DMS 273 treated with DMSO at 0.1 percent for 48 hours (cell line): ENCODE results near the gene SND1.

Experiments
- DNase-seq: peaks from one replicate; lab custom pipeline; 2025; lab: John Stamatoyannopoulos, UW

Gene SND1

DNA sequence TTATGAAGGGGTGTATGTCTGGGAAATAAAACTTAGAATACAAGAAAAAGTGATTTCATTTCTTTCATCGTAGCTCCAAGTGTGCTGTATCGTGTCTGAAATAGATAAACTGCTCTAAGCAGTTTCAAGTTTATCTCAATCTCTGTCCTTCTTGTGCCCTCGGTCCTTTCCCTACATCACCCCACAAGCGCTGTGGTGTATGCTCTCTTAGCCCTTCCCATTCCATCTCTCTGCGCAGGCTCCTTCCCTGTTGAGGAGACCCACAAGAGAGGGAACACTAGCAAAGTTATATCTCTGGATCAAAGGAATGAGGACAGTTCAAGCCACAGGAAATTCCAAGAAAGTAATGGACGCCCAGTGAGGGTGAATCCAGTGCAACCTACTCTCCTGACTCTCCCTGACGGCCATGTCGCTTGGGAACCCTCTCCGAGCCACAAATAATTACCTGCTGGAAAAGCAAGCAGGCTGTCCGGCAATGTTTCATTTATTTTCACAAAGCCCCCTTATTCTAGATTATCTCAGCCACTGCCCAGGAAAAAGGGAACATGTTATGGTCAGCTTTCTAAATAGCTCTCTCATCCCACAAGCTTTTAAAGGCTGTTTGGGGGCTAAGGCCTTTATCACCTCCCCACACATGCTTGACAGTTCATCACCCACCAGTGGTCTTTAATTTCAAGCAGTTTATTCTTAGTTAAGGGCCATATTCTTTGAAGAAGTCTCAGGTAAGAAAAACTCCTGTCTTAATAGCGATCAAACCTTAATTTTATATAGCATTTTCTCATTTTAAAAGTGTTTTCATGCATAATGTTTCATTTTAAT is 344.5 kb downstream of the SND1 start:
- no peak for DNase-seq

- no peak for DNase-seq
Measured at GRCh38 chr7:127997226-127997922, 345.4 kb downstream of the SND1 start.

DNA sequence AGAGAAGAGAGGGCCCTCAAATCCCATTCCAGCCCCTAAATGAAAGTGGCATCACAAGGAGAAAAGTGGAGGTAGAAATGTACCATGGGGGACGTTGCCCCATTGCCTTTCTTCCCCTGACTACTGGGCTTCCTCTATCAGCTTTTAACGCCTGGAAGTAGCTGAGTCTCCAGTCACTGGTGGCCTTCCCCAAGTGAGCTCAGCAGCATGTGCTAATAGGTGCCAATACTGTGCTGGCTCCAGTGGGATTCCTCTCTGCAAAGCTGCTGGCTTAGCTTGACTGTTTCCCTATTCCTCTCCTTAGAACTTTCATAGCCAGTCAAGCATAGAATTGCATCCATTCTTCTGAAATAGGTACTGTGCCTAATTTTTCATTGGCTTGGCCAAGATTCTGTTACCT is 346.7 kb downstream of the SND1 start:
- no peak for DNase-seq

DNA sequence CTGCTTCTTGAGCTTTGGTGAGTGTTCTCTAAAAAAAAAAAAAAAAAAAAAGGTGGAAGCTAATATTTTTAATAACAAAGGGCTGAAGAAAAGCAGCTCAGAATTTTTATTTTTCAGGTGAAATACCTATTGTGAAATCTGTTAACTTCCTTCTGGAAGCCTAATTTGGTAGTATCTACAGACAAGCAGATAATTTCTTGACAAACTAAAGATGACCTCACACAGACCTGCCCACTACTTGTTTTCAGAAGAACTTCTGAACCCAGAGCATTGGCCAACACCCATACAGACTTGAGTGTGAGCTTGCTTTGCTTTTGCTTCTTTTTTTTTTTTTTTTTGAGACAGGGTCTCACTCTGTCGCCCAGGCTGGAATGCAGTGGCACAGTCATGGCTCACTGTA is 348.1 kb downstream of the SND1 start:
- DNase-seq, result no peak

GRCh38 chr7:128000854-128001265 is 348.9 kb downstream of the SND1 start:
- no peak for DNase-seq

DNA sequence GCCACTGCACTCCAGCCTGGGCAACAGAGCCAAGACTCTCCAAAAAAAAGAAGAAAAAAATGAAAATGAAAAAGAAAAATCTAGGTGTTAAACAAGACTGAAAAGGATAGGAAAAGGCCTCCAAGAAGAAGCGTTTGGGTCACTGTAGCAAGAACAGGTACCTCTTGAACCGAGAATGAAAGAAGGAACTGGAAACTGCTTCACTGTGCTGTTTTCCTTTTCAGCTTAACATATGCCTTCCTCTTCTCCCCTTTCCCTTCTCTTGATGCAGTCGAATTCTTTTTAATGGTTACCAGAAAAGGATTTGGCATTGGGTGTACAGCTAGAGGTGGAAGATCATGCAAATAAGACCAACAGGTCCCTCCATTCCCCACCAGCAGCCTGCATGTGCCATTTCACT is 351.2 kb downstream of the SND1 start:
- DNase-seq, result no peak

- no peak for DNase-seq
Measured at GRCh38 chr7:128003787-128004186, 351.8 kb downstream of the SND1 start.

DNA sequence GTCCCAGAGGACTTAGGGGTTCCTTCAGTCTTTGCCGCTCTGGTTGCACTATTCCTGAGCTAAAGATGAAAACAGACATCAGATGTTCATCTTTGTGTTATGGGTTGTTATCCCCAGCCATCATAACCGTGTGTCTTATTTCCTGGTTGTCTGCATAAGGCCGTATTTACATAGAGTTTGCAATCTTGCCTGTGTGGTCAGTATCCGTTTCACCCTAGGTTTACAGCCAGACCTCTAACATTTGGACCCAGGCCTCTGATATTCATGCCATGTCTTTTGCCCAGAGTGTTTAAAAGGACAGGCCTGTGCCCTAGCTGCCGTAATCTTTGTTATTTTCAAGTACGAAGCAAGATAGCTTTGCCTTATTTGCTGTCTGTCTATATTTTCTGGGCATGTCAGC is 352.6 kb downstream of the SND1 start:
- no peak for DNase-seq

- no peak for DNase-seq
Measured at GRCh38 chr7:128005117-128005516, 353.1 kb downstream of the SND1 start.

- no peak for DNase-seq
Measured at GRCh38 chr7:128005759-128006159, 353.8 kb downstream of the SND1 start.

GRCh38 chr7:128006550-128007302 is 354.7 kb downstream of the SND1 start:
- no peak for DNase-seq

DNA sequence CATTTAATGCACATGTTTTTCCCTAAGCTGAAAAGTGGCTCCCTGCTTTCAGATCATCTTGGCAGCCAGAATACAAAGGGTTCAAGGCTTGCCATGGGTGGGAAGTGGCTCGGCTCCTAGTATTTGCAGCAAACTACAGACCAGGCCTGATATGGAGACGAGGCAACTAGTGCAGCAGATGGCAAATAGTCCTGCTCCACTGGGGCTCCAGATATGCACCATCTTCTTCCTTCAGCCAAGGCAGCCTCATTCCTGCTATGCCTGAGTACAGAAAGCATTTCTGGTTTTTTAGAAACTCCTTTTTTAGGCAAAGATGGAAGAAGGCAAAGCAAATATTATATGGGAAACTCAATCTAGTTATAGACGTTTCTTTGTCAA is 355.3 kb downstream of the SND1 start:
- no peak for DNase-seq

DNA sequence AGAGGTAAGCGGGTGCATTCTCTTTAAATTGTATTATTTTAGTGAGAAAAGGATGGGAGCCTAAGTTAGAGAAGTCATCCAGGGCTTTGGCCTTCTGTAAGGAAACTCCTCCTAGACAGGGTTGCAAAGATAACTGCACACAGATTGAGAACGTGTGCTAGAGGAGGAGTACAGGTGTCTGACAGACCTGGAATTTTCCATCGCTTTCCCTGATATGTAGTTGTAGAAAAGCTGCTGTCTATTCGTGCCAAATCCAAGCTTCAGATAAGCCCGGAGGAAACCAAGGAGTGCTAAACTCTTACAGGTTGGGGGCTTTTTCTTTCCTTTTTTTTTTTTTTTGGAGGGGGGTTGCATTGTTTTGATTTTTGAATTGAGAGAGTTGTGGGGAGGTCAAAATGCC is 356.1 kb downstream of the SND1 start:
- DNase-seq, result no peak

DNA sequence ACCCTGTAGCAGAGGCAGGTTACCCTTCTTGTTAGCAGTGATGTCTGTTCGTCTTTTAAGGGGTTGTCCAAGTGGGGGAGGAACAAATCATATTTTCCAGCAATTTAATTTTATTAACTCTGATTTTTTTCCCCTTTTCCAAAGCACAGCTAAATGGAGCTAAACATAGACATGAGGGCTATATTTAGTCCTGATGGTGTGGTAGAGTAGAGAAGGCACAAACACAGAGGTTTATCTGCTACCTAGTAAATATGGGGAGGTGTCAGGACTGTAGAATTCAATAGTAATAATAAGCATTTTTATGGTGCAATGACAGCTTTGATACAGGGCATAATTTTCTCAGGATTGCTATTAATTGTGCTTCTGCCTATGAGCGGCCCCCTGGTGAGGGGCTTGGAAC is 356.8 kb downstream of the SND1 start:
- DNase-seq, result no peak

GRCh38 chr7:128010391-128011127 is 358.6 kb downstream of the SND1 start:
- no peak for DNase-seq

DNA sequence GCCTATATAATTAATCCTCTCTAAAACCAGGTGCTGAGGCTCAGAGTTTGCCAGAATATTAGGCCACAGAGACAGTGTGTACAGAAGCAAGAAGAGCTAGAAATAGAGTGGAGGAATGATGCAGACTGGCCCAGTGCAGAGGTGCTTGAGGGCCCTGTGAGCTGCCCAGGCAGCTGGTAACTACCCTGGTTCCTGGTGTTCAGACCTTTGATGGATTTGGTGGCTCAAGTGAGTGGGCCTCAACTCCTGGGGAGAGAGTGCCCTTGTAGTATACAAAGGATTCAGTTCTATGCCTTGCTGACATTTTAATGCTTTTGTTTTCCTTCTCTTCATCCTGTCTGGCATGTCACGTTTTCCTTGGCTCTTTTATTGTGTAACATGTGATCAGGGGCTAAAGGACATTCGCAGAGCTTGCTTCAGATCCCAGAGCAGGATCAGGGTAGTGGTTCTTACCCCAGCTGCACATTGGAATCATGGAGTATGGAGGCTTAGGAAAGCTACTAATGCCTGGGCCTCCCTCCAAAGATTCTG is 359.2 kb downstream of the SND1 start:
- no peak for DNase-seq

DNA sequence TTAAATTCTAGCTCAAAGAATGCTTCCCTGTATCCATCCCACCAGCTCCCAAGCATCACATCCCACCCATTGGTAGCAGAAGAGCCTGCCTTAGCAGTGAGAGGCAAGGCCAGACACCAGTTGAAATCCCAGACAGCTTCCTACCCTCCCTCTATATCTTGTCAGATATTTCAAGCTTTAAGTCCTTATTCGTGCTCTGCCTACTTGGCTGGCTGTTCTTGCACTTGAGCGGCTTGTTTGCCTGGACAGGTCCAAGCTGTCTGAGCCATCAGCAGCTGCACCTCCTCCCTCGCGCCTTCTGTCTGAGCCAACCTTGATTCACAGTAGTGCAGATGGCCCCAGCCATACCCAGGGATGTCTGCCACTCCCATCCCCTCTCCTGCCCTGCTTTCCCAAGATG is 362.8 kb downstream of the SND1 start:
- DNase-seq, result peak; percentile 67

GRCh38 chr7:128017460-128017859 is 365.5 kb downstream of the SND1 start:
- DNase-seq, result no peak

DNA sequence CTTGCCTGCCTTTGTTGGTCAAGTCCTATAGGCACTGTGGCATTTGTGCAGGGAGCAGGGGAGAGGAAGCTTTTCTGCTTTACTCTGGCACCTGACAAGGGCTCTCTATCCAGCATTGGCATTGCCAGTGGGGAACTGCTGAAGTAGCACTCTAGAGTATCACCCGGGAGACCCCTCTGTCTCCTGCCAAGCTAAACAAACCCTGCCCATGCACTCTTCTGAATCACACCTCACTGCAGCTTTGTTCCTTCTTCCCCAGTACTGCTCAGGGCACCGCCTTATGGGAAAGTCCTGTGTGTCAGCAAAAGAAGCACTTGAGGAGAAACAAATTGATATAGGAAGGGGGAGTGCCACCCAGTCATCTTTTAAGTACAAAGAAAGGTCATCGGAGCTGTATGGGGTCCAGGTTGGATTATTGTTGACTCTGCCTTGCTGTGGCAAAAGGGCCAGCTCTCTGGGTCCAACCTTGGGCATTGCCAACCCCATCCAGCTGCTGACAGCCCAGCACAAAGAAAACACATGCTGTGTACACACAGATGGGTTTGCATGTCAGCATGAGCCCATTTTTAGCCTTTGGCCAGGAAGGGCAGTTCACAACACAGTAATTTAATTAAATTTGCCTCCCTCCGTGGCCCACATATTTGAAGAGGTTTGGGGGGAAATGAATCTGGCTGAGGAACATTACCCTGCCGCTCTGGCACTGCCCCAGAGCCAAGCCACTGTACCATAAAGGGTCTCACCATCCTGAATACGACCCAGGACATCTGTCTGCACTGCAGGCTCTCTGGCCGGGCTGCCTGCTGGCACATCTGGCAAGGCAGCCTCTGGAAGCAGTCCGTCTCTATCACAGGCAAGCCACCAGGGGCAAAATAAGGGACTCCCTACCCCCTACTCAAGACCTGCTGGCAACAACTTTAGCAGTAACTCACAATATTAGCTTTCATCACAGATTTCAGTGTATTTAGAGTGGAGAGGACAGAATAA is 366.2 kb downstream of the SND1 start:
- DNase-seq, result no peak

DNA sequence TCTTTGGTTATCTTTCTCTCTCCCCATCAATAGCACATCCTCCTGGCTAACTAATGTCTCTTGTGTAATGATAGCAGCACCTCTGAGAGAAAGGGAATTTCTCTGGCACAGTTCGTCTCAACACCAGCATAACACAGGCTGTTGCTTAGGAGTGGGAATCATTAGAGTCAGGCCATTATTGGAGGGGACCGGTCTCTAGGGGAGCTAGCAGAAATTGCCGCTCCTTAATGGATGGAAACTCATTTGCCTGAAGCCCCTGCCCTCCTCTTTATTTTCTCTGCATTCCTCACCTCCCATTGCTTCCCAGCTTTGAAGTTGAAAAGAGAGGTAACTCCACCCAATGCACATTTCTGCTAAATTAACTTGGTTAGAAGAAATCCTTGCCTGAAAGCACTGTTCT is 367.3 kb downstream of the SND1 start:
- no peak for DNase-seq

DNA sequence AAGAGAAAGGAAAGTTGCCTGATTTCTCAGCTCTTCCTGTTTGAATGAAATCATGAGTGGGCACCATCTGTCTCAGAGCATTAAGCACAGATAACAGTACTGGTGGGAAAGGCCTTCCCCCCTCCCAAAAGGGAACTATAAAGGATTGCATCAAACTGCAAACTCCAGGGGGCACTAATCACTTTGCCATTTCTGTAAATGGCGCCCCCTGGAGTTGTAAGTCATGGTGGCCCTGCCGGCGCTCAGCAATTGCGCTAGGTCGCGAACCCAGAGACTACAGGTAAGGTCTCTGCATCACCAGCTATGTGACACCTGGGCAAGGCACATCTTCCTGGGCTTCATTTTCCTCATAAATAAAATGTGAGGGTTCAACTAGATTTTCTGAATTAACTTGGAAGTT is 368.2 kb downstream of the SND1 start:
- DNase-seq, result no peak
